IMR-90 (cell line): ENCODE data around the gene MYH16. TPM values are rescaled to one million over a fixed set of nuclear protein-coding genes. Genes with fewer than 3 reads are reported as not detected.

ENCODE experiments used
- ATAC-seq: fragments of 200-7000 bp; cut with Tn5 transposase; 2 replicates; pipeline ENCODE4 v1.9.1; 2020; ENCODE audit warnings: low read depth, mild to moderate bottlenecking, moderate library complexity
- BruUV-seq: library from RNA; stranded (reverse); fragments of 400-500 nt; replicated peaks from 2 replicates; lab custom pipeline; 2021; lab: Mats Ljungman, UMichigan
- CTCF ChIA-PET: fragments of 300-600 bp; formaldehyde crosslinking; extraction: SDS; loops from one replicate; lab custom pipeline; 2021; ENCODE audit warnings: antibody characterized with exemption; lab: Yijun Ruan, JAX
- POLR2A ChIA-PET: fragments of 300-600 bp; sonication (Branson Sonifier 250); formaldehyde crosslinking; loops from one replicate; lab custom pipeline; 2022; ENCODE audit warnings: antibody characterized with exemption; ENCODE audit not compliant: unreplicated experiment; lab: Charles Lee
- DNase-seq: peaks from one replicate; pipeline ENCODE4 v3.0.0; 2013
- H2AFZ ChIP-seq: replicated peaks from 2 replicates; pipeline ENCODE3; 2013; ENCODE audit warnings: low read length, mild to moderate bottlenecking; ENCODE audit not compliant: poor library complexity
- H2AK5ac ChIP-seq: 2 replicates; pipeline ENCODE4 v1.6.1; 2013; ENCODE audit warnings: low read depth, low read length, inconsistent platforms
- H2AK9ac ChIP-seq: replicated peaks from 2 replicates; pipeline ENCODE3; 2013; ENCODE audit warnings: mild to moderate bottlenecking, low read depth, low read length, moderate library complexity; ENCODE audit not compliant: poor library complexity
- H2BK120ac ChIP-seq: 2 replicates; pipeline ENCODE4 v1.6.1; 2013; ENCODE audit warnings: low read depth, low read length, inconsistent platforms
- H2BK15ac ChIP-seq: 3 replicates; pipeline ENCODE4 v1.6.1; 2013; ENCODE audit warnings: low read depth, low read length, inconsistent platforms
- H2BK20ac ChIP-seq: 2 replicates; pipeline ENCODE4 v1.6.1; 2013; ENCODE audit warnings: low read depth, mild to moderate bottlenecking, inconsistent platforms, low read length, moderate library complexity
- H2BK5ac ChIP-seq: 2 replicates; pipeline ENCODE4 v1.6.1; 2013; ENCODE audit warnings: mild to moderate bottlenecking, low read depth, low read length, inconsistent platforms; ENCODE audit not compliant: poor library complexity, severe bottlenecking
- H3K14ac ChIP-seq: replicated peaks from 2 replicates; pipeline ENCODE4 v1.6.1; 2013; ENCODE audit warnings: low read depth, low read length, inconsistent platforms
- H3K18ac ChIP-seq: 2 replicates; pipeline ENCODE4 v1.6.1; 2013; ENCODE audit warnings: low read depth, low read length, control low read depth
- H3K23ac ChIP-seq: 2 replicates; pipeline ENCODE4 v1.6.1; 2013; ENCODE audit warnings: low read depth, low read length, inconsistent platforms
- H3K27ac ChIP-seq: 2 replicates; pipeline ENCODE4 v1.5.1; 2013; ENCODE audit warnings: mild to moderate bottlenecking, control low read depth, low read length; ENCODE audit not compliant: insufficient read depth
- H3K27me3 ChIP-seq: 2 replicates; pipeline ENCODE4 v1.6.1; 2013; ENCODE audit warnings: low read length; ENCODE audit not compliant: control insufficient read depth, insufficient read depth
- H3K36me3 ChIP-seq: 2 replicates; pipeline ENCODE4 v1.6.1; 2013; ENCODE audit warnings: low read length, mixed read lengths; ENCODE audit not compliant: control insufficient read depth, insufficient read depth
- H3K4ac ChIP-seq: 2 replicates; pipeline ENCODE4 v1.6.1; 2013; ENCODE audit warnings: low read depth, low read length, inconsistent platforms
- H3K4me1 ChIP-seq: 2 replicates; pipeline ENCODE4 v1.6.1; 2013; ENCODE audit warnings: low read length, mixed read lengths; ENCODE audit not compliant: control insufficient read depth, insufficient read depth
- H3K4me2 ChIP-seq: 2 replicates; pipeline ENCODE4 v1.6.1; 2013; ENCODE audit warnings: low read depth, mild to moderate bottlenecking, control low read depth, low read length, moderate library complexity
- H3K4me3 ChIP-seq: 2 replicates; pipeline ENCODE4 v1.5.1; 2013; ENCODE audit warnings: low read depth, mild to moderate bottlenecking, control low read depth, low read length, moderate library complexity; ENCODE audit not compliant: insufficient read depth
- H3K56ac ChIP-seq: 2 replicates; pipeline ENCODE4 v1.6.1; 2013; ENCODE audit warnings: low read length, inconsistent platforms; ENCODE audit not compliant: insufficient read depth; ENCODE audit errors: extremely low read depth
- H3K79me1 ChIP-seq, 2 experiments: 2 replicates each; pipeline ENCODE4 v1.6.1; 2013; ENCODE audit warnings: low read length in 2 of 2, inconsistent platforms in 1 of 2, low read depth in 1 of 2
- H3K9ac ChIP-seq: 2 replicates; pipeline ENCODE4 v1.6.1; 2013; ENCODE audit warnings: low read depth, low read length, control low read depth
- H3K9me1 ChIP-seq: 2 replicates; pipeline ENCODE4 v1.6.1; 2013; ENCODE audit warnings: low read length, inconsistent platforms; ENCODE audit not compliant: insufficient read depth
- H3K9me3 ChIP-seq: 2 replicates; pipeline ENCODE4 v1.6.1; 2013; ENCODE audit warnings: low read length; ENCODE audit not compliant: control insufficient read depth, insufficient read depth
- H4K20me1 ChIP-seq: 2 replicates; pipeline ENCODE4 v1.6.1; 2013; ENCODE audit warnings: low read length, inconsistent platforms; ENCODE audit not compliant: insufficient read depth
- H4K5ac ChIP-seq: 2 replicates; pipeline ENCODE4 v1.6.1; 2013; ENCODE audit warnings: mild to moderate bottlenecking, low read depth, low read length, control low read depth
- H4K8ac ChIP-seq, 2 experiments: 2 replicates each; pipeline ENCODE4 v1.6.1; 2013; ENCODE audit warnings: low read depth in 2 of 2, low read length in 2 of 2, control low read depth in 1 of 2, inconsistent platforms in 1 of 2
- H4K91ac ChIP-seq: 2 replicates; pipeline ENCODE4 v1.6.1; 2013; ENCODE audit warnings: low read depth, low read length, inconsistent platforms; ENCODE audit not compliant: insufficient read depth
- BHLHE40 ChIP-seq: fragments of 150-350 bp; IDR thresholded peaks from 2 replicates; pipeline ENCODE4 v1.6.1; 2016; ENCODE audit warnings: mild to moderate bottlenecking, low read depth, low read length
- CHD1 ChIP-seq: IDR thresholded peaks from 2 replicates; pipeline ENCODE4 v1.6.1; 2012; ENCODE audit warnings: low read depth, low read length, improper control_type of control experiment
- CTCF ChIP-seq: conservative IDR thresholded peaks from 2 replicates; pipeline ENCODE4 v1.5.1; 2012; ENCODE audit warnings: mild to moderate bottlenecking, low read depth, low read length, improper control_type of control experiment
- ELK1 ChIP-seq: fragments of 150-350 bp; IDR thresholded peaks from 2 replicates; pipeline ENCODE4 v1.6.1; 2016; ENCODE audit warnings: low read depth, mild to moderate bottlenecking, low read length, moderate library complexity, borderline replicate concordance
- FOS ChIP-seq: fragments of 150-350 bp; IDR thresholded peaks from 2 replicates; pipeline ENCODE4 v1.6.1; 2016; ENCODE audit warnings: low read depth, low read length
- MAFK ChIP-seq: IDR thresholded peaks from 2 replicates; pipeline ENCODE4 v1.6.1; 2012; ENCODE audit warnings: low read depth, low read length, improper control_type of control experiment
- MAZ ChIP-seq: IDR thresholded peaks from 2 replicates; pipeline ENCODE4 v1.6.1; 2012; ENCODE audit warnings: low read depth, mild to moderate bottlenecking, low read length, improper control_type of control experiment, moderate library complexity, borderline replicate concordance
- MXI1 ChIP-seq: IDR thresholded peaks from 2 replicates; pipeline ENCODE4 v1.6.1; 2012; ENCODE audit warnings: low read depth, mild to moderate bottlenecking, low read length, moderate library complexity, borderline replicate concordance
- NFE2L2 ChIP-seq: fragments of 150-350 bp; IDR thresholded peaks from 2 replicates; pipeline ENCODE4 v1.6.1; 2016; ENCODE audit warnings: low read depth, mild to moderate bottlenecking, low read length
- POLR2A ChIP-seq: IDR thresholded peaks from 2 replicates; pipeline ENCODE4 v1.6.1; 2012; ENCODE audit warnings: mild to moderate bottlenecking, low read depth, low read length
- RAD21 ChIP-seq: IDR thresholded peaks from 2 replicates; pipeline ENCODE4 v1.6.1; 2012; ENCODE audit warnings: low read length, improper control_type of control experiment
- RCOR1 ChIP-seq: IDR thresholded peaks from 2 replicates; pipeline ENCODE4 v1.6.1; 2012; ENCODE audit warnings: mild to moderate bottlenecking, low read length, improper control_type of control experiment; ENCODE audit not compliant: insufficient replicate concordance
- RFX5 ChIP-seq: IDR thresholded peaks from 2 replicates; pipeline ENCODE4 v1.8.0; 2012; ENCODE audit warnings: low read depth, mild to moderate bottlenecking, low read length, moderate library complexity
- SMC3 ChIP-seq: fragments of 150-350 bp; IDR thresholded peaks from 2 replicates; pipeline ENCODE4 v1.6.1; 2016; ENCODE audit warnings: low read depth, mild to moderate bottlenecking, antibody characterized with exemption, low read length, moderate library complexity
- USF2 ChIP-seq: fragments of 150-350 bp; IDR thresholded peaks from 2 replicates; pipeline ENCODE4 v1.6.1; 2017; ENCODE audit warnings: mild to moderate bottlenecking, antibody characterized with exemption, low read length, low read depth
- WGBS, 2 experiments: methylation state at CpG; one replicate each; pipeline versions ENCODE4 v1.1.5 to v1.1.7; 2013; ENCODE audit warnings: missing lambda C conversion rate in 2 of 2; ENCODE audit not compliant: insufficient read length in 1 of 2; ENCODE audit errors: extremely low coverage in 2 of 2; 5-methylcytosine and 5-hydroxymethylcytosine counted together
- dilution Hi-C: fragments of 300-500 bp; cut with HindIII; formaldehyde crosslinking; loops from one replicate; pipeline ENCODE4 v1.14.3; 2018; ENCODE audit warnings: low sequenced_read_pairs; ENCODE audit not compliant: unreplicated experiment
- in situ Hi-C: fragments of 300-500 bp; cut with MboI; formaldehyde crosslinking; loops from 3 replicates; pipeline ENCODE4 v1.14.3; 2019; ENCODE audit warnings: low sequenced_read_pairs, inconsistent platforms, mixed read lengths
- intact Hi-C: fragments of 100-400 bp; cut with micrococcal nuclease; formaldehyde crosslinking; loops from 2 replicates; pipeline ENCODE4 v1.10.0; 2022
- polyA plus RNA-seq, 3 experiments: library from polyadenylated mRNA; depleted of rRNA; stranded (reverse); fragments of >200 nt; gene quantifications; 2 replicates each; pipeline ENCODE4 v1.2.3, GENCODE V29; 2012; ENCODE audit warnings: low replicate concordance in 1 of 3
- total RNA-seq: library from RNA; depleted of rRNA; stranded (reverse); fragments of >200 nt; gene quantifications from 2 replicates; pipeline ENCODE4 v1.2.3, GENCODE V29; 2012

Gene MYH16
- total and polyA plus RNA-seq, 2 of the 4 experiments (the other 2 are of a cell fraction) = 0.09 to 0.18 TPM

GRCh38 chr7:99325001-99325493 is 52.4 kb downstream of the MYH16 start:
- Histone ChIP-seq H3K4ac (peak overlapping the region; percentile 100), H3K9me3 (no peaks in the 10 kb centered on the region), H2AK9ac (peak overlapping the region; percentile 96), H3K9ac (peak overlapping the region; percentile 88), H4K8ac (peak overlapping the region; percentile 84 to 100), H3K9me1 (0 out of 2 replicates have a peak, but pooled peaks cover 3% of the 10 kb centered on the region), H2BK120ac (no peak overlapping the region), H4K20me1 (peaks cover 15% of the 10 kb centered on the region; the same call in 1 of the 2 replicates), H3K56ac (peak overlapping the region; percentile 75), H3K36me3 (no peaks in the 10 kb centered on the region), H2AFZ (peak overlapping the region; percentile 97), H4K91ac (peak overlapping the region; percentile 95), H2AK5ac (peak overlapping the region; percentile 82), H3K27me3 (no peaks in the 10 kb centered on the region), H3K23ac (peak overlapping the region; percentile 100), H3K18ac (no peak overlapping the region; the same call in 1 of the 2 replicates), H4K5ac (peak overlapping the region; percentile 92), H3K14ac (peak overlapping the region; percentile 100), H3K4me2 (peak overlapping the region; percentile 77), H3K4me3 (peak overlapping the region; percentile 82), H3K4me1 (0 out of 2 replicates have a peak, but pooled peaks cover 2% of the 10 kb centered on the region), H3K27ac (peak overlapping the region; percentile 78), H3K79me1 (peaks cover 9 to 30% of the 10 kb centered on the region in 2 experiments; a peak in 3 of 4 replicates), H2BK20ac (no peak overlapping the region), H2BK5ac (peak overlapping the region; percentile 73), H2BK15ac (no peak overlapping the region)
- WGBS, 2 experiments = no CpG with 5 or more reads among the region's 14 CpGs
- no peak for DNase-seq
- dilution Hi-C loops (no loop called here), in situ Hi-C loops (no loop called here), intact Hi-C loops (loop anchor here (5.0 kb wide), 2 partner anchors 183 to 283 kb away; partner anchors contain the start of gene SMURF1)
- ATAC-seq = no peak; the same call in 1 of the 2 replicates
- BruUV-seq = no TSS peak
- ChIA-PET CTCF (interaction anchor here (0.6 to 1.0 kb wide), 2 partner anchors 11 to 37 kb away, joined by 4 to 7 read pairs; no protein-coding TSS in a partner anchor), POLR2A (interaction anchor here (0.6 to 0.9 kb wide), 2 partner anchors 20 to 183 kb away, joined by 3 to 6 read pairs; no protein-coding TSS in a partner anchor)
- no peak for TF ChIP-seq MAZ
- no peak for TF ChIP-seq MAFK
- no peak for TF ChIP-seq CTCF
- no peak for TF ChIP-seq NFE2L2
- TF ChIP-seq ELK1 = no peak
- TF ChIP-seq POLR2A = no peak
- TF ChIP-seq CHD1 = no peak
- no peak for TF ChIP-seq FOS
- TF ChIP-seq RFX5 = no peak
- TF ChIP-seq MXI1 = no peak
- TF ChIP-seq BHLHE40 = no peak
- TF ChIP-seq RCOR1 = no peak
- TF ChIP-seq SMC3 = no peak
- no peak for TF ChIP-seq RAD21
- TF ChIP-seq USF2 = no peak
